HPDE6-E6E7 (cell line): Measurements from ENCODE around the gene AP2B1.

Source experiments
- DNase-seq: peaks from one replicate; pipeline ENCODE4 v3.0.0; 2011; ENCODE audit warnings: missing footprints; ENCODE audit errors: extremely low spot score

Gene AP2B1

DNA sequence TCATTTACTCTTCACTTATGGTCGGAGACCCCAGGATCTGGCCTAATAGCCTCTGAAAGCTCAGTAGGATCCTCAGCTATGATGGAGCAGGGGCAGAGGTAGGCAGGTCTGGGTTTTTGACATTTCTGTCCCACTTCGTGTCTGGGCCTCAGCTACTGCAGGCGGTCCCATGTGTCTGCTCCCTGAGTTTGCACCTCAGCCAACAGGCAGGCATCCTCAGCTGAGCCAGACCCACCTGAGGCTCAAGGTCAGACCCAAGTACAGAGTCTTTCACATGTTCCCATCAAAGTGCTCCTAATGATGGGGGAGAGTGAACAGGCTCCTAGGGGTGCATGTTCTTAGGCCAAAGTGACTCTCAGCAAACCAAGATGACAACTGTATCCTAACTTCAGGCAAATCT, 141.4 kb downstream of the AP2B1 start:
- no peak for DNase-seq

DNA sequence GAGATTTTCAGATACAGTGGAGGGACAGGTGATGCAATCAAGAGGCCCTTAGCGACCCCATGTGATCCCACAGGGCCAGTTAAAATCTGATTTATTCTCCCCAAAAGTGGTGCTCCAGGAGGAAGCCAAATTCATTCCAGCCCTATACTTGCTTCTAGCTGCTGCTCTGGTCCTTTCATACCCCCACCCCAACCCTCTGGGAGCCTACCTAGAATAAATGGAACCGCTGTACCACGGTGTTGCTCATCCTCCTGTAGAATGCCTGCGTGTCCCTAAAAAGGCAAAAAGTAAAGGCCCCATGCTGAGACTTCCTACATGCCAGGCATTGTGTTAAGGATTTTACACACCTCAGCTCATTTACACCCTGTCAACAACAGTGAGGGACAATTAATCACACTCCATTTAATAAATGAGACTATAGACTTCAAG, 142.3 kb downstream of the AP2B1 start:
- no peak for DNase-seq

DNA sequence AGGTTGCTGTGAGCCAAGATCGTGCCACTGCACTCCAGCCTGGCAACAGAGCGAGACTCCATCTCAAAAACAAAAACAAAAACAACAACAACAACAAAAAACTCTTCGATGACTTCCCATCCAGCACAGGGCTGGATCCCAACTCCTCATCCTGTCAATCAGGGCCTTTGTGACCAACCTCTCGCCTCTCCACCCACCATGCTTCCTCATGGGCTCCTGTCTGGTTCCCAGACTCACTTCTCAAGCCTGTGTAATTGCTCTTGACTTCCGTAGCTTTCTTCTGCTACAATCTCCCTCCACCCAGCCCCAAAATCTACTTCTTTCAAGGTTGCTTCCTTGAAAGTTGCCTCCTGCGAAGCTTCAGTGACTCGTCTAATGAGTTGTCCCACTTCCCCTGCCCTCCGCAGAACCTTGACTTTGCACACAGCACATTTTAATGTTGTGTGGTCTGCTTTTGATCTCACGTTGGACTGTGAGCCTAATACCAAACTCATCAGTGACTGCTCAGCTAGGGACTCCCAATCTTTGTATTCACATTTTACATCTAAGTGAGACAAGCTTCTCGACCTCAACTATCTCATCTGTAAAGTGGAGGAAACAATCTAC, 143.4 kb downstream of the AP2B1 start:
- DNase-seq: no peak

DNA sequence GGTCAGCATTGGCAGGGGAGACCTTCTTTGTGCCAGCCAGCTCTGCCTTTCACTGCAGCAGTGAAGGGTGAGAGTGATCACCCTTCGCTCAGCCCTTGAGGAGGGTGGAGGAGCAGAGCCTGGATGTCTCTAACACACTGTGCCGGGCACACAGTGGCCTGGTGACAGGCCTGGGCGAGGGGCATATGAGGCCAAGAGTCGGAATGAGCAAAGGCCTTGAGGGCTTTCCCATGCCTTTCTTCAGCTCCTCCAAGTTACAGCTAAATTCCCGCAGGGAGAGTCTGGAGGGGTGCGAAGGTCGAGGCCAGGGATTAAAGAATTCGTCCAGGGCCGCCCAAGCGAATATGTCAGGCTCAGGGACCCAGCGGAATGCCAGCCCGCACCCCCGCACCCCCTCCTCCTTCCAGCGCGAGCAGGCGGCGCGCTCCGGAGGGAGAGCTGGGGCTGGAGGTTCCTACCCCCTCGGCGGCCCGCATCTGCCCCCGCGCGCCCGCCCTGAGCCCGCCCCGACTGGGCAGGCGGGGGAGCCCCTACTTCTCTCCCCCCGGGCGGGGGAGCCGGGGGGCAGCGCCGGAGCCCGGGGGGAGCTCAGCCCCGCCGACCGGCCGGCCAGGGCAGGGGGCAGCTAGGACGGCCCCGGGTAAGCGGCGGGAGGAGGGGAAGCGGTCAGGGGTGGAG, 144.3 kb downstream of the AP2B1 start, which contains the start of gene RASL10B:
TSS of gene RASL10B (plus strand) at position 401 of the 678 bp plus-strand sequence. CDS start 3,546 bp downstream, outside the sequence.
- peak; percentile 65 for DNase-seq

- DNase-seq: no peak
Observed at GRCh38 chr17:35731917-35732805, 145.0 kb downstream of the AP2B1 start.

- no peak for DNase-seq
Observed at GRCh38 chr17:35732806-35733136, 145.6 kb downstream of the AP2B1 start.

DNA sequence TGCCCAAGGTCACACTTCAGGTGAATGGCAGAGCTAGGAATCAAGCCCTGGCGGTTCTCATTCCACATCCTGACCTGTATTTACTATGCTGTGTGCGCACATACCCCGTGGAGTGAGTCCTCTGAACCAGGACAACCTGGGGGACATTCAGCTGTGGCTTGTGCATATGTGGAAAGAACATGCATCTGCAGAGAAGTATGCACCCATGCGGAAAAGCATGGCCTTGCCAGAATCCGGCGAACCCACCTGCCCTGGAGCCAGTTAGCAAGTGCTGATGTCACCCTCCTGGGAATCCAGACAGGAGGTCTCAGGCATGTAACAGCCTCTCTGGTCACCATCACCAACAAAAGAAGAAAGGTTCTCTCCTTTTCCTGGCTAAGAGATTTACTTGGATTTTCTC, 146.2 kb downstream of the AP2B1 start:
- DNase-seq: no peak

GRCh38 chr17:35734396-35734795, 147.3 kb downstream of the AP2B1 start:
- DNase-seq: no peak

- no peak for DNase-seq
Observed at GRCh38 chr17:35735036-35735805, 148.1 kb downstream of the AP2B1 start.

DNA sequence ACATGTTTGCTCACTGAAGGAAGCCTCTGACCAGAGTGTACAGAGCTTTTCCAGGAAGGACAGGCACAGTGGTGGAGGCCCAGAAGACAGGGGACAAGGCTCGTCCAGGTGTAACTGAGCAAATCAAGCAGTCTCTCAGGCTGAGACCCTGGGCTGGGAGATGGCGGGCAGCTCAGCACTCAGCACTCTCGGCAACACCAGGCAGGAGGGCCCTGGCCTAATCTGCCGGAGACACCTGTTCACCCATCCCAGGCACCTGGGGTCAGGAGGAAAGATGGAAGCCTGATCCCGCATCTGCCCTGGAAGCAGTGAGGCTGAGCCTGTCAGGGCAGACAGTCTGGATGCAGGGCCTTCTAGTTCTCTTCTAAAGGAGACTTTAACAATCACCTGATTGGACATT, 149.1 kb downstream of the AP2B1 start:
- no peak for DNase-seq

GRCh38 chr17:35738519-35739133, 151.5 kb downstream of the AP2B1 start:
- no peak for DNase-seq

GRCh38 chr17:35740216-35740615, 153.1 kb downstream of the AP2B1 start:
- DNase-seq: no peak

GRCh38 chr17:35740997-35741931, 154.1 kb downstream of the AP2B1 start:
- no peak for DNase-seq

GRCh38 chr17:35742496-35742895, 155.4 kb downstream of the AP2B1 start:
- no peak for DNase-seq

- no peak for DNase-seq
Observed at GRCh38 chr17:35742896-35743477, 155.9 kb downstream of the AP2B1 start.

GRCh38 chr17:35743626-35744328, 156.7 kb downstream of the AP2B1 start:
- DNase-seq: no peak

DNA sequence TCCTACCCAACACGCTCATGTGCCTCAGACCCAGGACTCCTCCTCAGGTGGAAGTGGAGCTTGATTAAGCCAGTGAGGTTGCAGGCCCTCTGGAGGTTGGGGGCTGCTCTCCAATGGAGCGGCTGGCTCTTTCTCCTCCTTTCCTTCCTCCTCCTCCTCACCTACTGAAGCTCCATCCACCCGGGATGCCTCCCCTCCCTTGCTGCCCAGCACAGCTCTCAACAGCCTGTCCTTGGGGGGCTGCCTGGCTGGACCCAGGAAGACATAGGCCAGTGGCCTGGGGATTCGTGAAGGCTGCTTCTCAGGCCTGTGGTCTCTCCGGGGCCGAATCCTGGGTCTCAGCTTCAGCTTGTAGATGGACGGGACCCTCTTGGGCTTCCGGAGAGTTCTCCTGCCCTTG, 157.7 kb downstream of the AP2B1 start:
- DNase-seq: no peak

DNA sequence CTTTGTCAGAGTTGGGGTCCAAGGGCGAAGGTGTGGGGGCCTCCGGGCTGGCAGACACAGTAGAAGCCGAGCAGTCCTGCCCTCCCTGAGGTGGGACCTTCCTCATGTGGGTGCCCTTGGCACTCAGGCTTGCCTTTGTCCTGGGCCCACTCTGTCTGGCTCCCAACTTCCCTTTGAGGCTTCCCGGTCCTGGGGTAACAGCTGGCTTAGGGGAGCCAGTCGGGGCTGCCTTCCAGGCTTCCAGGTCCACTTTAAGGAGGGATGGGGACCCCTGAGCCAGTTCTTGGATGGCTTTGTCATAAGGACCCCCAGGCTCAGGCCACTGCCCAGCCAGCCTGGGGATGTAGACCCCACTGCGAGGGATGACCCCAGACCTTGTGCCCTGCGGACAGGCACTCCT, 158.1 kb downstream of the AP2B1 start:
- DNase-seq: no peak

DNA sequence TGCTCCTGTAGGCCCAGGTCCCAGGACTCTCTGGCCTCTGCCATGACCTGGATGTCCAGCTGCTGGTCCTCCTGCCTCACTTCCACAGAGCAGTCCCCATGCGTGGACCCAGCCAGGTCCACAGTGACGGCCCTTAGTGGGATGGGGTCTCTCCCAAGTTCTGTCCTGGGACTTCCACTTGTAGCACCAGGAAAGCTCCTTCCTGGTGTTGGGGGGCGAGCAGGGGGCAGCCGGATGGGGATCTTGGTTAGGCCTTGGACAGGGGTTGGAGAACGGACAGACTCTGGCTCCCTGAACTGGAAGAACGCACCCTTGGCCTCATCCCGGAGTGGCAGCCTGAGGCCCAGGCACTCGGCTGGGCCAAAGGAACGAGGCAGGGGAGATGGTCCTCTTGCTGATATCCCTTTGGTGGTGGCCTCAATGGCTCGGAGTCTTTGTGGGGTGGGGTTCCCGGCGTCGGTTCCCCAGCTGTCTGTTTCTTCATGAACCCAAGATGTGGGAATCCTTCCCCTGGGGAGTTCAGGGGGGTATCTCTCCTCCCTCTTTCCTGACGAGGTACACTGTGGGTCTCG, 158.7 kb downstream of the AP2B1 start:
- DNase-seq: no peak
